Activated naive CD4-positive, alpha-beta T cell treated with anti-CD3 and anti-CD28 coated beads for 36 hours (primary cell): ENCODE data around the gene HSPA12A. TPM values are rescaled to one million over a fixed set of nuclear protein-coding genes. Genes with fewer than 3 reads are reported as not detected.

Experiments
- CTCF ChIA-PET: fragments of 350-600 bp; sonication (Branson Sonifier 250); formaldehyde crosslinking; loops from one replicate; lab custom pipeline; 2021; ENCODE audit warnings: antibody characterized with exemption; lab: Charles Lee
- DNase-seq: peaks from one replicate; pipeline ENCODE4 v3.0.0-alpha.2; 2020
- H3K27ac Mint-ChIP-seq: one replicate; pipeline ENCODE4 v1.8.0; 2021; ENCODE audit warnings: mild to moderate bottlenecking, mixed read lengths
- H3K27me3 Mint-ChIP-seq: one replicate; pipeline ENCODE4 v1.8.0; 2021; ENCODE audit warnings: low read depth, mixed read lengths
- H3K36me3 Mint-ChIP-seq: one replicate; pipeline ENCODE4 v1.8.0; 2021; ENCODE audit warnings: low read depth, mixed read lengths
- H3K4me1 Mint-ChIP-seq: one replicate; pipeline ENCODE4 v1.8.0; 2021; ENCODE audit warnings: low read depth, mixed read lengths
- H3K4me3 Mint-ChIP-seq: one replicate; pipeline ENCODE4 v1.8.0; 2021; ENCODE audit warnings: mild to moderate bottlenecking, moderate library complexity, mixed read lengths
- H3K9me3 Mint-ChIP-seq: one replicate; pipeline ENCODE4 v1.8.0; 2021; ENCODE audit warnings: mixed read lengths
- intact Hi-C: fragments of 100-400 bp; cut with micrococcal nuclease; formaldehyde crosslinking; loops from one replicate; pipeline ENCODE4 v1.15.1; 2023
- total RNA-seq, 2 experiments: library from RNA; stranded (reverse); gene quantifications; one replicate each; pipeline ENCODE4 v1.2.3, GENCODE V29; 2021

The HSPA12A gene
- total RNA-seq, 2 experiments from 2014 or later: 0.05 TPM; not detected in 1

GRCh38 chr10:116780691-116781205 lies 38.4 kb upstream of the HSPA12A start:
- Mint-ChIP-seq H3K4me1 (no peaks in the 10 kb centered on the region), H3K4me3 (no peak overlapping the region), H3K27me3 (peaks cover 9% of the 10 kb centered on the region), H3K9me3 (no peaks in the 10 kb centered on the region), H3K36me3 (no peaks in the 10 kb centered on the region), H3K27ac (no peak overlapping the region)
- CTCF ChIA-PET: interaction anchor here (0.6 to 1.4 kb wide), 2 partner anchors 17 to 396 kb away, joined by 3 read pairs; no protein-coding TSS in a partner anchor
- intact Hi-C loops: no loop called here
- no peak for DNase-seq

- H3K27me3 Mint-ChIP-seq: peaks cover 6% of the 10 kb centered on the region
- no peak overlapping the region for H3K27ac Mint-ChIP-seq
- no peaks in the 10 kb centered on the region for H3K36me3 Mint-ChIP-seq
- CTCF ChIA-PET: interaction anchor here (1.4 to 1.6 kb wide), 3 partner anchors 9 to 397 kb away, joined by 3 to 5 read pairs (median 3); no protein-coding TSS in a partner anchor
- H3K4me1 Mint-ChIP-seq: no peaks in the 10 kb centered on the region
- no peak overlapping the region for H3K4me3 Mint-ChIP-seq
- intact Hi-C loops: no loop called here
- DNase-seq: no peak
- no peaks in the 10 kb centered on the region for H3K9me3 Mint-ChIP-seq
Measured at GRCh38 chr10:116779076-116779687, 36.8 kb upstream of the HSPA12A start.

DNA sequence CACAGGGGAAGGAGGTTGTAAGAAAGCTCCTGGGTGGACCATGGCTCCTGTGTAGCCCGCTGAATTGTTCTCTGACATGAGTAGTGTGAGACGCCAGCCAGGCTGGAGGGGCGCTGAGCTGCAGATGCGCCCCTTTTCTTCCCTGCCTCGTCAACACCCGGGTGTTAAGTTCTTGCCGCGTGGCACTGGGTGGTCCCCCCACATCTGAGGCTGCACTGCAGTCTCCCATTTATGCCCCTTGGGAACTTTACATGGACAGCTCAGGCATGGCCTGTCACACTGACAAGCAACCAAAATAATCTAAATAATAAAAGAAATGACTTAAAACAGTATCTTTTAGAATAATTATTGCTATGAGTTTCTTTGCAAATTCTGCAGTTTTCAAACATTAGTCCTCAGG lies 34.6 kb upstream of the HSPA12A start:
- H3K27ac Mint-ChIP-seq: no peak overlapping the region
- H3K4me3 Mint-ChIP-seq: no peak overlapping the region
- intact Hi-C loops: no loop called here
- no peaks in the 10 kb centered on the region for H3K9me3 Mint-ChIP-seq
- CTCF ChIA-PET: interaction anchor here (1.5 to 2.2 kb wide), 2 partner anchors 12 to 19 kb away, joined by 3 to 8 read pairs; no protein-coding TSS in a partner anchor
- H3K36me3 Mint-ChIP-seq: no peaks in the 10 kb centered on the region
- DNase-seq: no peak
- no peaks in the 10 kb centered on the region for H3K4me1 Mint-ChIP-seq
- H3K27me3 Mint-ChIP-seq: peaks cover 6% of the 10 kb centered on the region

DNA sequence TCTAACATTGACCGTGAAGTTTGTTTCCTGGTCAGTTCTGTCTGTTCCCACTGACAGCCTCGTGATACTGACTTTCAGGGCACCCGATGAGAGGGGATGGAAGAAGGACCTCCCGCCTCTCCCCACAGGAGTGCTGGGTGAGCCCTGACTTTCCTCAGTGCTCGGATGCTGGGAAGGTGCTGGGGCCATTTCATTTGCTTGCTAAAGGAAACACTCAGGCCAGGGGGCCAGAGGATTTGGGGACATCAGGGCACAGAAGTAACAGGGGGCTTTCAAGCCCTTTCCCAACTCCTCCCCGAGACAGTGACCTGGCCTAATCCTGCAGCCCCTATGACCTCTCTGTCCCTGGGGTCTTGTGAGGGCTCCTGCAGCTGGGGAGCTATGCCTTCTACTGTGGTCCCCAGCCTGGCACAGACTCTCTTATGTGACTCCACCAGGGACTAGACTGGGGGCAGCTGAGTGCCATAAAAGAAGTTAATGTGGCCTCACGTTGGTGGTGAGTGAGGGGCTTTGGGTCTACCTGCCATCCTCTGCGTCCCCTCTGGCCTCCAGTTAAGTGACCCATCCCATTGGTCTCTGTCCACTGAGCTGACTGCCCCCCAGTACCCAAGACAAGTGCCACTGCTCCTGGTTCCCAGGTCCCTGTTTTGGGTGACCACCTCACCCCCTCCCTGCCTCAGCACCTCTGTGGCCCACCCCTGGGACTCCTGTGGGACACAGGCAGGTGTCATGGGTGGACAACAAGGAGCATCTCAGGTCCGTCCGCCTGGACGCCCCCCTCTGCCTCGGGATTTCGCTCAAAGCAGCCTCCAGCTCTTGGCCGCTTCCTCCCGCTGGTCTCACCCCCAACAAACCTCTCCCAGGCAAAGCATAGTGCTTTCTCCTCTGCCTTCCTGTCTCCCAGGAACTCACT lies 33.4 kb upstream of the HSPA12A start:
- CTCF ChIA-PET: interaction anchor here (2.2 kb wide), 1 partner anchor 13 kb away, joined by 8 read pairs; no protein-coding TSS in a partner anchor
- no peak for DNase-seq
- no peak overlapping the region for H3K27ac Mint-ChIP-seq
- H3K9me3 Mint-ChIP-seq: no peaks in the 10 kb centered on the region
- no peak overlapping the region for H3K4me3 Mint-ChIP-seq
- no peaks in the 10 kb centered on the region for H3K36me3 Mint-ChIP-seq
- intact Hi-C loops: no loop called here
- no peaks in the 10 kb centered on the region for H3K4me1 Mint-ChIP-seq
- peaks cover 7% of the 10 kb centered on the region for H3K27me3 Mint-ChIP-seq

DNA sequence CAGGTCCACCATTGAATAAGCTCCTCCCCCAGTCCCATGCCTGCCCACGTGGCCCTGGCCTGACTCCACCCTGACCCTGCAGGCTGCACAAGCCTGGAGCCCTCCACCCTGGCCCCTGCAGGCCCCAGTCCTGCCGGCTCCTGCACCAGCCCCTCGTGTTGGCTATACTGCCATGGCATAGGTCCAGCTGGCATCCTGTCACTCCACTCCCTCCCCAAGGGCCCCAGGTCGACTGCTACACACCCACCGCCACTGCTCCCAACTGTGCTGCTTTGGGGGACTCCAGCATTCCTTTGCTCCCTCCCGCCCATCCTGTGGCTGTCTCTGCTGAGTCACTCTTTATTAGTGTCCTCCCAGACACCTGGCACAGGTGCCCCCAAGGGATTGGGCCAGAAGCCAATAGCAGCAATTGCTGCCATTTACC lies 32.4 kb upstream of the HSPA12A start:
- H3K9me3 Mint-ChIP-seq: no peaks in the 10 kb centered on the region
- intact Hi-C loops: no loop called here

GRCh38 chr10:116772909-116773705 lies 30.7 kb upstream of the HSPA12A start:
- CTCF ChIA-PET: interaction anchor here (2.9 kb wide), 1 partner anchor 15 kb away, joined by 14 read pairs; no protein-coding TSS in a partner anchor
- intact Hi-C loops: no loop called here
- Mint-ChIP-seq H3K36me3 (no peaks in the 10 kb centered on the region), H3K27ac (no peak overlapping the region), H3K4me1 (no peaks in the 10 kb centered on the region), H3K27me3 (peaks cover 29% of the 10 kb centered on the region), H3K4me3 (no peak overlapping the region), H3K9me3 (no peaks in the 10 kb centered on the region)
- DNase-seq: no peak

More for the DNA sequence above, 32.4 kb upstream of the HSPA12A start:
- H3K36me3 Mint-ChIP-seq: no peaks in the 10 kb centered on the region
- no peak overlapping the region for H3K27ac Mint-ChIP-seq
- H3K27me3 Mint-ChIP-seq: peaks cover 17% of the 10 kb centered on the region
- DNase-seq: no peak
- H3K4me3 Mint-ChIP-seq: no peak overlapping the region
- CTCF ChIA-PET: no interaction called here
- no peaks in the 10 kb centered on the region for H3K4me1 Mint-ChIP-seq

- Mint-ChIP-seq H3K4me3 (no peak overlapping the region), H3K27ac (no peak overlapping the region), H3K4me1 (no peaks in the 10 kb centered on the region), H3K27me3 (peaks cover 34% of the 10 kb centered on the region), H3K36me3 (no peaks in the 10 kb centered on the region), H3K9me3 (no peaks in the 10 kb centered on the region)
- CTCF ChIA-PET: interaction anchor here (2.9 kb wide), 1 partner anchor 16 kb away, joined by 14 read pairs; no protein-coding TSS in a partner anchor
- intact Hi-C loops: no loop called here
- no peak for DNase-seq
Measured at GRCh38 chr10:116771959-116772585, 29.7 kb upstream of the HSPA12A start.

GRCh38 chr10:116771101-116771958 lies 29.0 kb upstream of the HSPA12A start:
- peaks cover 33% of the 10 kb centered on the region for H3K27me3 Mint-ChIP-seq
- H3K4me1 Mint-ChIP-seq: no peaks in the 10 kb centered on the region
- no peak for DNase-seq
- no peak overlapping the region for H3K27ac Mint-ChIP-seq
- CTCF ChIA-PET: interaction anchor here (2.9 kb wide), 1 partner anchor 17 kb away, joined by 14 read pairs; no protein-coding TSS in a partner anchor
- no peaks in the 10 kb centered on the region for H3K9me3 Mint-ChIP-seq
- no peak overlapping the region for H3K4me3 Mint-ChIP-seq
- no peaks in the 10 kb centered on the region for H3K36me3 Mint-ChIP-seq
- intact Hi-C loops: no loop called here

GRCh38 chr10:116770281-116770680 lies 27.9 kb upstream of the HSPA12A start:
- H3K9me3 Mint-ChIP-seq: no peaks in the 10 kb centered on the region
- H3K36me3 Mint-ChIP-seq: no peaks in the 10 kb centered on the region
- CTCF ChIA-PET: interaction anchor here (0.7 to 1.4 kb wide), 3 partner anchors 14 to 36 kb away, joined by 3 read pairs; no protein-coding TSS in a partner anchor
- H3K4me1 Mint-ChIP-seq: no peaks in the 10 kb centered on the region
- H3K4me3 Mint-ChIP-seq: no peak overlapping the region
- H3K27ac Mint-ChIP-seq: no peak overlapping the region
- peaks cover 32% of the 10 kb centered on the region for H3K27me3 Mint-ChIP-seq
- DNase-seq: no peak
- intact Hi-C loops: no loop called here

- Mint-ChIP-seq H3K36me3 (no peaks in the 10 kb centered on the region), H3K4me3 (no peak overlapping the region), H3K4me1 (no peaks in the 10 kb centered on the region), H3K27ac (no peak overlapping the region), H3K9me3 (no peaks in the 10 kb centered on the region), H3K27me3 (peaks cover 34% of the 10 kb centered on the region)
- no peak for DNase-seq
- intact Hi-C loops: no loop called here
- CTCF ChIA-PET: interaction anchor here (0.7 to 1.4 kb wide), 3 partner anchors 15 to 36 kb away, joined by 3 read pairs; no protein-coding TSS in a partner anchor
Measured at GRCh38 chr10:116769791-116770190, 27.4 kb upstream of the HSPA12A start.
